Measurements from ENCODE around the gene SETDB1.

The SETDB1 gene

DNA sequence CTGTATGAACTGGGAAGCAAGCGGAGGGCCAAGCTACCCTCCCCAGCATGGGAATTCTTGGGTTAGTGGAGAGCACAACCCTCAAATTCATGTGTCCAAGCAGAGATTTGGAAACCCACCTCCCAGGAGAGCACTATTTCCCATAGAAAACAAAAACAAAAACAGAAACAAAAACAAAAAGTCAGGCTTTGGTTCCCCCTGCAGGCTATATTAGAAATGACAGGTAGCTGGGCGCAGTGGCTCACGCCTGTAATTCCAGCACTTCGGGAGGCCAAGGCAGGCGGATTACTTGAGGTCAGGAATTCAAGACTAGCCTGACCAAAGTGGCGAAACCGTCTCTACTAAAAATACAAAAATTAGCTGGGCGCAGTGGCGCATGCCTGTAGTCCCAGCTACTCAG lies 69.7 kb downstream of the SETDB1 start:
- CTCF ChIA-PET = interaction anchor here (0.6 to 4.7 kb wide), 16 partner anchors 10 to 740 kb away, joined by 3 to 70 read pairs (median 4); partner anchors contain the start of genes ANXA9, FALEC, MINDY1 and TARS2
- no peak for DNase-seq (ENCODE audit: extremely low spot score)
- POLR2A ChIA-PET = interaction anchor here (2.0 kb wide), 1 partner anchor 10 kb away, joined by 7 read pairs; the partner anchor contains the start of gene MINDY1
- TF ChIP-seq NFRKB (IDR thresholded peaks at IDR 0.05) = no peak
- 0 out of 2 replicates have a peak, but pooled peaks have one; percentile 22 for TF ChIP-seq L3MBTL2 (conservative IDR thresholded peaks at IDR 0.05)

DNA sequence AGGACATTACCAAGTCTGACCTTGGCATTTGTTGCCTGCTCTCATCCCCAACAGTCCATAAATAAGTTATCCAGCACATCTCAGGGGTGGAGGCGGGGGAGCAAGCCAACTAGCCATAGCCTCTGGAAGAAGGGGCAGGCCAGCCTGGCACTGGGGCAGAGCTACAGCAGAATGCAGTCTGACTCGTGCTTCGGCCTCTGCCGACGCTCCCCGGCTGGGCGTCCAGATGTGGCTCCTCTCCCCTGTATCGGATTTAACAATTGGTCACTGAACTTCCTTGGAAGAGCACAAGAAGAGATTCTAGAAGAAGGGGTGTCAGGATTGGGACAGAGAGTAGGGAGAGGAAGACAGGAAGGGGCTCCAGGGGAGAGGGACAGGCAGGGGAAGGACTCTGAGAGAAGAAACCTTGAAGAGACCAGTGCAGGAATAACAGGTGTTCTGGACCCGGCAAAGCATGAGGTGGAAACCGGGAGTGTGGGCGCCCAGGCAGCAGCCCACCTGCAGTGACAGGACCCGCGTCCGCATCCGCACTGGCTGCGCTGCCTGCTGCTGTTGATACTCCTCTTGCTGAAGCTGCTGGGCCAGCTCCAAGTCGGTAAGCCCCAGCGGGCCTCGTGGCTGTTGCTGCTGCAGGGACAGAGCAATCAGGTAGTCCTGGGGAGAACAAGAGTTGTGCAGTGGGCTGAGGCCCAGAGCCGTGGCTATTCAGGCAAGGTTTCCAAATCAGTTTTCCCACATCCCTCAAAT lies 71.1 kb downstream of the SETDB1 start:
- no peak for DNase-seq (ENCODE audit: extremely low spot score)
- ChIA-PET CTCF (interaction anchor here (0.6 to 4.7 kb wide), 5 partner anchors 9 to 436 kb away, joined by 3 to 70 read pairs (median 3); partner anchors contain the start of genes ANXA9, C1orf56 and MINDY1), POLR2A (interaction anchor here (0.7 to 2.7 kb wide), 2 partner anchors 10 to 38 kb away, joined by 4 to 14 read pairs; partner anchors contain the start of gene MINDY1)
- TF ChIP-seq L3MBTL2 (conservative IDR thresholded peaks at IDR 0.05) (no peak), ZNF384 (IDR thresholded peaks at IDR 0.05) (no peak), FOXM1 (IDR thresholded peaks at IDR 0.05; ENCODE audit: borderline replicate concordance) (no peak), NFRKB (IDR thresholded peaks at IDR 0.05) (no peak), FOXA1 (IDR thresholded peaks at IDR 0.05) (no peak), SUZ12 (IDR thresholded peaks at IDR 0.05) (no peak), PKNOX1 (IDR thresholded peaks at IDR 0.05) (no peak), LEF1 (IDR thresholded peaks at IDR 0.05; ENCODE audit: borderline replicate concordance) (no peak), TARDBP (IDR thresholded peaks at IDR 0.05) (no peak), ELF4 (IDR thresholded peaks at IDR 0.05) (no peak), BHLHE40 (IDR thresholded peaks at IDR 0.05; ENCODE audit: borderline replicate concordance) (no peak), HDGF (IDR thresholded peaks at IDR 0.05; ENCODE audit: borderline replicate concordance) (no peak), FOXK2 (IDR thresholded peaks at IDR 0.05) (no peak), SP1 (IDR thresholded peaks at IDR 0.05) (no peak)

DNA sequence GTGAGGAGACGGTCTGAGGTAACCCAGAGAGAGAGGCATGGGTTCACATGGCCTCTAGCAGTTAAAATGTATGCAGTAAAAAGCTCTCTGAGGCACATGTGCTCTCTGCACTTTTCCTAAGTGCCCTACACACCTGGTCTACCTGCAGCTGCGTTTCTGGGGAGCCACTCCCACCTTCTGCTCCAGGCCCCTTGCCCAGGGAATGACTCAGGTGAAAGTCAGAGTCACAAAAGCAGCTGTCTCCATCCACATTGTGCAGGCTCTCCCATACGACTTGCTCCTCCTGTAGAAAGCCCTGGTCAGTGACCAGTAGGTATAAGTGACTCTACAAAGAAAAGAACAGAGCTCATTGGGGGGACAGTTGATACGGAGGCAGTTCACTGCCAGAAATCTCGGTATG lies 71.8 kb downstream of the SETDB1 start:
- POLR2A ChIA-PET = interaction anchor here (2.7 kb wide), 1 partner anchor 9 kb away, joined by 14 read pairs; the partner anchor contains the start of gene MINDY1
- TF ChIP-seq BHLHE40 (IDR thresholded peaks at IDR 0.05; ENCODE audit: borderline replicate concordance) = no peak
- TF ChIP-seq ELF4 (IDR thresholded peaks at IDR 0.05) = no peak
- TF ChIP-seq HDGF (IDR thresholded peaks at IDR 0.05; ENCODE audit: borderline replicate concordance) = no peak
- no peak for TF ChIP-seq CTBP1 (IDR thresholded peaks at IDR 0.05; ENCODE audit: borderline replicate concordance)
- TF ChIP-seq FOXA1 (IDR thresholded peaks at IDR 0.05) = no peak
- no peak for TF ChIP-seq L3MBTL2 (conservative IDR thresholded peaks at IDR 0.05)
- CTCF ChIA-PET = interaction anchor here (0.9 to 4.7 kb wide), 3 partner anchors 8 to 49 kb away, joined by 3 to 70 read pairs (median 63); partner anchors contain the start of genes ANXA9, C1orf56 and MINDY1
- no peak for DNase-seq (ENCODE audit: extremely low spot score)

GRCh38 chr1:150999051-150999674 lies 73.0 kb downstream of the SETDB1 start:
- TF ChIP-seq CTBP1 (IDR thresholded peaks at IDR 0.05; ENCODE audit: borderline replicate concordance) = no peak
- ChIA-PET CTCF (no interaction called here), POLR2A (interaction anchor here (0.5 to 2.7 kb wide), 3 partner anchors 8 to 370 kb away, joined by 3 to 14 read pairs (median 3); partner anchors contain the start of genes MINDY1 and PRUNE1)
- no peak for DNase-seq (ENCODE audit: extremely low spot score)

DNA sequence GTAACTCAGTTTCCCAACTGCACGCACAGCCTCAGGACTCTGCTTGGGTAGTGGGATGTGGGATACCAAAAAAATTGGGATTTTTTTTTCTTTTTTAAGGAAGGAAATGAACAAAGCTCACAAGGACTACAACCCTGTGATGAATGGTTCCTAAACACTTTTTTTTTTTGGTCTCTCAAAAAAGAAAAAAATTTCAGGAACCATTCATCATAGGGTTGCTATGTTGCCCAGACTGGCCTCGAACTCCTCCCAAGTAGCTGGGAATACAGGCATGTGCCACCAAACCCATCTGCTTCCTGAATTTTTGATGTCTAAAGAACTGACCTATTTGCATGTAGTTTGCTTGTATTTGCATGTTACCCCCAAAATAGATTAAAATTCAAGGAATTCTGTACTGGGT lies 73.8 kb downstream of the SETDB1 start:
- TF ChIP-seq SP1 (IDR thresholded peaks at IDR 0.05) (no peak), PKNOX1 (IDR thresholded peaks at IDR 0.05) (no peak), L3MBTL2 (conservative IDR thresholded peaks at IDR 0.05) (no peak), ZNF384 (IDR thresholded peaks at IDR 0.05) (no peak), FOXA1 (IDR thresholded peaks at IDR 0.05) (no peak), FOXK2 (IDR thresholded peaks at IDR 0.05) (no peak), ARNT (IDR thresholded peaks at IDR 0.05) (no peak), LEF1 (IDR thresholded peaks at IDR 0.05; ENCODE audit: borderline replicate concordance) (no peak), NFRKB (IDR thresholded peaks at IDR 0.05) (no peak), TARDBP (IDR thresholded peaks at IDR 0.05) (no peak), CTBP1 (IDR thresholded peaks at IDR 0.05; ENCODE audit: borderline replicate concordance) (no peak), SUZ12 (IDR thresholded peaks at IDR 0.05) (no peak), BHLHE40 (IDR thresholded peaks at IDR 0.05; ENCODE audit: borderline replicate concordance) (no peak), ELF4 (IDR thresholded peaks at IDR 0.05) (no peak), HDGF (IDR thresholded peaks at IDR 0.05; ENCODE audit: borderline replicate concordance) (no peak)
- no peak for DNase-seq (ENCODE audit: extremely low spot score)
- ChIA-PET CTCF (no interaction called here), POLR2A (interaction anchor here (2.7 kb wide), 1 partner anchor 7 kb away, joined by 14 read pairs; the partner anchor contains the start of gene MINDY1)

DNA sequence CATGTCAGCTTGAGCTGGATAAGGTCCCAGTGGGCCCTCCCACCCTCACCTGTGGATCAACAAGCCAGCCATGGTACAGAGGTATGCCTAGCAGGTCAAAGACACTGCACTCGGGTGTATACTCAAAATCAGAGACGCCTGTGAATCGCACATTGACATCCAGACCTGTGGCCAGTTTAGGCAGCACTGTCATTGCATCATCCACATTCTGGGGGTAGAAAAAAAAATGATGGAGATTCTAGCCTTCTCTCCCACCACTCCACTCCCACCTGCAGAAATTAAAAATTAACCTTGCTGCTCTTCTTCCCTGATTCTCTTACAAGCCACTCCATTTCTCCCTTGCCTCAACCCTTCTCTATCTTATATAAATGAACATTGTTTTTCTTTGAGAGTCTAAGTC lies 74.2 kb downstream of the SETDB1 start:
- ChIA-PET CTCF (no interaction called here), POLR2A (interaction anchor here (1.1 kb wide), 1 partner anchor 60 kb away, joined by 4 read pairs; no protein-coding TSS in a partner anchor)
- TF ChIP-seq FOXK2 (IDR thresholded peaks at IDR 0.05) = no peak
- DNase-seq (ENCODE audit: extremely low spot score) = no peak

DNA sequence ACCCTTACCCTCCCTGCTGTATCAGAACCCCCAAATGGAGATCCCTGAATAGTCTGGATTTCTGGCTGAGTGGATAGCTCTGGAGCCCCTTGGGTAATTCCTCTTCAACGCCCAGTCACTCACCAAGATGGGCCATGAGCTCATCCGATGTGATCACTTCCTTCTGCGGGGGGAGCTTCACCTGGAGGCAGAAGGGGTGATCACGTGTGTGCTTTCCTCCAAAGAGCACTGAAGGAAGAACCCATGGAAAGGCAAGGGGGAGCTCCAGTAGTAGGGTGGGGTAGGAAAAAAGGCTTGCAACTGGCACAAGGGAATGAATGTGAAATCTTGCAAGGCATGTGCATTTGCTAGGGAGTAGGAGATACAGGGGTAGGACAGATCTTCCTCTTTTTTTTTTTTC lies 75.4 kb downstream of the SETDB1 start:
- TF ChIP-seq PKNOX1 (IDR thresholded peaks at IDR 0.05) = no peak
- TF ChIP-seq NFRKB (IDR thresholded peaks at IDR 0.05) = no peak
- no peak for TF ChIP-seq SP1 (IDR thresholded peaks at IDR 0.05)
- no peak for TF ChIP-seq LEF1 (IDR thresholded peaks at IDR 0.05; ENCODE audit: borderline replicate concordance)
- TF ChIP-seq L3MBTL2 (conservative IDR thresholded peaks at IDR 0.05) = no peak
- TF ChIP-seq SUZ12 (IDR thresholded peaks at IDR 0.05) = no peak
- TF ChIP-seq ARNT (IDR thresholded peaks at IDR 0.05) = no peak
- TF ChIP-seq FOXK2 (IDR thresholded peaks at IDR 0.05) = no peak
- no peak for TF ChIP-seq FOXM1 (IDR thresholded peaks at IDR 0.05; ENCODE audit: borderline replicate concordance)
- TF ChIP-seq TARDBP (IDR thresholded peaks at IDR 0.05) = no peak
- no peak for TF ChIP-seq ELF4 (IDR thresholded peaks at IDR 0.05)
- TF ChIP-seq HDGF (IDR thresholded peaks at IDR 0.05; ENCODE audit: borderline replicate concordance) = no peak
- no peak for TF ChIP-seq ZNF384 (IDR thresholded peaks at IDR 0.05)
- TF ChIP-seq FOXA1 (IDR thresholded peaks at IDR 0.05) = no peak
- TF ChIP-seq BHLHE40 (IDR thresholded peaks at IDR 0.05; ENCODE audit: borderline replicate concordance) = no peak
- no peak for TF ChIP-seq CTBP1 (IDR thresholded peaks at IDR 0.05; ENCODE audit: borderline replicate concordance)
- ChIA-PET CTCF (interaction anchor here (1.2 kb wide), 1 partner anchor 23 kb away, joined by 3 read pairs; no protein-coding TSS in a partner anchor), POLR2A (interaction anchor here (1.1 kb wide), 1 partner anchor 61 kb away, joined by 4 read pairs; no protein-coding TSS in a partner anchor)
- no peak for DNase-seq (ENCODE audit: extremely low spot score)

Measured in HEK293T (cell line).